Medulla oblongata (tissue), 1 donor: ENCODE measurements around the gene VPS35L.

Experiments
- DNase-seq: peaks from one replicate; pipeline ENCODE4 v3.0.0-alpha.2; 2015; ENCODE audit errors: extremely low spot score

Gene VPS35L

DNA sequence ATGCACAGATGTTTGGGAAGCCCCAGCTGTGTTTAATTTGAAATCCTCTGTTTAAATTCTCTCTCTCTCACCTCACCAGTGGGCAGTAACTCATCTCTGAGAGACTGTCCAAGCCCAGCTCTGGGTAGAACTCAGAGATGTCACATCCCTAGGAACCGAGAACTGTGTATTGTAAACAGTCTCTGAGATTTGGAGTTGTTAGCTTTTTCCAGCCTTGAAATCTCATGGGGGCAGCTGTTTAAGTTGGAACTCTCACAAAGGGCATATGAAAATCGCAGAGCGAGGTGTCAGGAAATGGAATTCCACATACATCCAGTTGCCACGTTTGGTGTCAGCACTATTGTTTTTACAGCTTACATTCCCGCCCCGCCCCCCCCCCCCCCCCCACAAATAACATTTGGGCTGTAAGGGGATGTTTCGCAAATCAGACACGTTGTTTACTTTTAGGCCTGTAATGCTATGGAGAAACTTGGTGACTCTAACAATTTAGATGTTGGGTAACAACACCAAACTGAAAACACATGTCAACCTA lies 34.3 kb downstream of the VPS35L start:
- no peak for DNase-seq

DNA sequence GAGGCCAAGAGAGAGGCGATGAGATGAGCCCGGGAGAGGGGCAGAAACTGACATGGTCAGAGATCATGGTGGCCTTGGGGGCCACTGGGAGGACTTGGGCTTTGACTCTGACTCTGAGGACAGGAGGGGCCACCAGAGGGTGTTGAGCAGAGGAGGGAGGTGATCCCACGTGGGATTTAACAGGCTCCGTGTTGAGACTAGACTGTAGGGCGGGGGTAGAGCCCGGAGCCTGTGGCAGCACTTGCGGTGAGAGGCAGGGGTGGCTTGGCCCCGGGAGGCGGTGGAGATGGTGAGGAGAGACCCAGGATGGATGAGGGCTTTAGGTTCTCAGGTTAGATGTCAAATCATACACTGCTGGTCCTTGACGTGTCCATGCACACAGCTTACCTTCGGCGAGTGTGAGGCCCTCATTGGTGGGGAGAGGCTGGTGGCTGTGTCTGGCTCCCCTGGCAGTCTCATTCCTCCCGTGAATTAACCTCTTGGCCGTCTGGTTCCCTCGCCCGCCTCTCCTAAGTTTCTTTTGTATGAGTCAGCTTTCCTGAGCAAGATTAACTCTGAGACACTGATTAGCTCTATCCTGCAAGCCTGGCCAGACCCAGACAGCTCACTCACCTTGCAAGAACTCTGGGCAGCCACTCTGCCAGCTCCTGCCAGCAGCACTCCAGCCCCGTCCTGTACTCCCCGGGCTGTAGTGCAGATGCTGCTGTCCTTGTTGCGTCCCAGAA lies 39.7 kb downstream of the VPS35L start:
- no peak for DNase-seq

DNA sequence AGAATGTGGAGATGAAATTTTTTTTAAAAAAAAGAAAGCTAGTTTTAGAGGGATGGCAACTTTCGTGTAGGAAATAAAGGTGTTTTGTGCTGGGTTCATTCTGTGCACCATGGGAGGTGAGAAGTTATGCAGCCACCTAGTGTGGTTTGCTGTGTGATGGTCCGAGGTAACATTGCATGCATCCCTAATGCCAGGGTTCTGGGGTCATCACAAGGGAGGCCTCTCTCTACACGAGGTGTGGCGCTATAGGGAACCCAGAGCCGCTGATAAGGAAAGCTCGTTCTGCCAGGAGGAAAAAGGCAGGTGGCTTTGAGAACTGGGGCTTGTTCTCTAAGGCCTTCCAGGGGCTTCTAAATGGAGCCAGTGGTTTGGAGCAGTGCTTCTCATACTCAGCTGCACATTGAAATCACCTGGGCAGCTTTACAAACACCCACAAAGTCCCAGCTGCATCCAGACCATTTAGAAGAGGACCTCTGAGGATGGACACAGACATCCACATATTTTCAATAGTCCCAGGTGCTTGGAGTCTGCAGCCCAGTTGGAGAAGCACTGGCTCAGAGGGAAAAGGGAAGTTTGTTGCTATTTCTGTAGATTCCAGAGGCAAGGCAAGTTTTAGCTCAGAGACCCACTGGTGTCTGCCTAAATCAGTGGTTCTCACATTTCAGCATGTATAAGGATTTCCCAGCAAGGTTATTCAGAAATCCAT lies 43.5 kb downstream of the VPS35L start:
- DNase-seq, result no peak

DNA sequence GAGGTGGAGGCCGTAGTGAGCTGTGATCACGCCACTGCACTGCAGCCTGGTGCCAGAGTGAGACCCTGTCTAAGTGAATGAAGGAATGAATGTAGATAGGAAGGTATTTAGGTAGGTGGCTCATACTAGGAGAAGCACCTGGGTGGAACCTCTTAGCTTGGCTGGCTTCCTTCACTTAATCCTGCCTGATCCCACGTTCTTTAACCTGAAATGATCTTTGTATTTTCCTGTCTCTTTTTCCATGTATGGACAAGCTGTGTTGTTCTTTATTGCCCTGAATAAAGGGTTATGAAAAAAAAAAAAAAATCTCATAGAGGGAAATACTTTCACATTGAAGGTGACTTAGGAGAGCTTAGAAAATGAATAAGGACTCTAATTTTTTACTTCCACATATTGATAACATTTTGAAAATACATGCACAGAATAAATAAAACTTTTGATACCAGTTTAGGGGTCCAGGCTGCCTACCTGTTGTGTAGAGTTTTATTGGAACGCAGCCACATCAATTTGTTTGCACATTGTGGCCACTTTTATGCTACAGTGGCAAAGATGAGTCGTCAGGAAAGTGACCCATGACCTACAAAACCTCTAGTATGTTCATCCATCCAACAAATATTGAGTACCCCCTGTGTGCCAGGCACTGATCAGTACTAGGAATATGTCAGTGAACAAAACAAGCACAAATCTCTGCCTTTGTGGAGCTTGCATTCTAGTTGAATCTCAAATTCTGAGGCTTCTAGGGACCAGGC lies 44.6 kb downstream of the VPS35L start:
- DNase-seq, result no peak

DNA sequence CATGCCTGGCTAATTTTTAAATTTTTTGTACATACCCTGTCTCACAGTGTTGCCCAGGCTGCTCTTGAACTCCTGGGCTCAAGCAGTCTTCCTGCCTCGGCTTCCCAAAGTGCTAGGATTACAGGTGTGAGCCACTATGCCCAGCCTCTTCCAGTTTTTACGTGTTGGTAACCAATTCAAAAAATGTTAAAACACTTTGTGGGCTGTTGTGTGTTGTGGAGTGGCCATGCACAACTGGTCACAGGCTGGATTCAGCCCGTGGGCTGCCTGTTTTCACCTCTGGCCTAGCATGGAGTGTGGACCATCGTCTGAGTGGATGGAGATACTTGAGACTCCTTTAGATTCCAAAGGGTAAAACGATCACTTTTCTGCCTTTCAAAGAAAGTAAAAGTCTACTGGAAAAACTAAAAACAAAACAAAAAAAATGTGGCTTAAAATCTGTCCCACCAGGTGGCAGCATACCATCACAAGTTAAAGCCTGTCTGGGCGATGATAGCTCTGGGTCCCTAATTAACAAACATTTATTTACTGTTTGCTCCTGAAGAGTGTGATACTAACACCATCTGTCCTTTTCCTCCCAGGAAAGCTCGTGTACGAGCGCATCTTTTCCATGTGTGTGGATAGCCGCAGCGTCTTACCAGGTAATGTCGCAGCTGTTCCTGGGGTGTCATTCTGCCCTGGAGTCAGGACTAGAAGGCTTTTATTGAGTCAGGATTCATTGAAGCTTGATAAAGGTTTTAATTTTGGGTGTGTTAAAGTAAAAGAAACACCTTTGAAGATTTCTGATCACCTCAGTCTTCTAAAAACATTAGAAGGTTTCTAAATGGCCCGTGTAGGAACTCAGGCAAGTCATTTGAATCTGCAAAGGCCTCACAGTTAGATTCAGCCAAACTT lies 45.8 kb downstream of the VPS35L start:
- peak; percentile 85 for DNase-seq

DNA sequence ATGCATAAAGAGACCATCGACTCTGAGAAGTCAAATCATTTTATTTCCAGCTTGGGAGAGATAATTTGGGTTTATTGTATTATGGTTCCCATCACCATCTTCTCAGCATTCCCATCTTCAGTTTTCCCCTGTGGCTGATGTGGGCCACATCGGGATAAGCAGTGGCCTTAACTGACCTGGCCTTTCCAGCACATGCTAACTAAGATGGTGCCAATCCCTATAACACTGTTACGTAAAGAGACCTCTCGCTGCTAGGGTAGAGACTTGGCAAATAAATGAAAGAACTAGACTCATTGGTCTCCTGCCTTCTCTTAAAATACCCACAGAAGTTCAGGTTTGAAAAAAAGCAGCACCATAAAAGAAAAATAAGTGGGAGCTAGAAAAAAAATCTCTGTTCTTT lies 49.4 kb downstream of the VPS35L start:
- no peak for DNase-seq

DNA sequence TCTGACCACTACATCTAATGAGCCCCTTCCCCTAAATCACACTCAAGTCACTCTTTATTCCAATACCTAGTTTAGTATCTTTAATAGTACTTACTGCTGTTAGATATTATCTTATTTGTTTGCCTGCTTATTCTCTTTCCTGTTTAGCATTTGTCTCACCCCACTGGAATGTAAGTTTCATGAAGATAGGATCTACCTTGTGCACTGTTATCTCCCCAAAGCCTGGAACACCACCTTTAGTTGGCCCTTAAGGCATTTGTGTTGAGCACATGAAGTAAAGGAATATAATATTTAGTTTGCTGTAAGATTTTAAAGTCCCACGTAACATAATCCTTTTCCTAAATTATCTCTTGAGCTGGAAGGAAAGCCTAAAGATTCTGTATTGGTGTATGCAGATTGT lies 50.2 kb downstream of the VPS35L start:
- no peak for DNase-seq

DNA sequence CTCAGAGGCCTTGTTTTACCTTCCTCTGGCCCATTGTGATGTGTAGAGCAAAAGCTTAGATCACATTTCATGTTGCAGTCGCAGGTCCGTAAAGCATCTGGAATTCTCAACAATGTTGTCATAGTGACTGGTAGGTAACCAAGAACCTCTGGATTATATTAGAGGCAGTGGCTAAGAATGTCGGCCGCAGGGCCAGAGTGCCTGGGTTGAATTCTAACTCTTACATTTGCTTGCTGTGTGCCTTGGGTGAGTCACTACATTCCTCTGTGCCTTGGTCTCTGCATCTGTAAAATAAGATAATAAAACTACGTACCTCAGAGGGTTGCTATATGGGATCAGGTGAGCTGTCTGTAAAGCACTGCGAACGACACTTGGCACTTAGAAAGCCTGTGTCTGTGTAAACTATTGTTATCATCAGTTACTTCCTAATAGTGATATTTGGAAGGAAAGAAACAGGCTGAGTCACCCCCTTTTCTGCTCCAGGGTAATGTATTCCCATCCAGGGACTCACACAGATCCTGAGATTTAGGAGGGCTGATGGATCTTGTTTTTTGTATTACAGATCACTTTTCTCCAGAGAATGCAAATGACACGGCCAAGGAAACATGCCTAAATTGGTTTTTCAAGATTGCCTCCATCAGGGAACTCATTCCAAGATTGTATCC lies 52.2 kb downstream of the VPS35L start:
- DNase-seq, result no peak

DNA sequence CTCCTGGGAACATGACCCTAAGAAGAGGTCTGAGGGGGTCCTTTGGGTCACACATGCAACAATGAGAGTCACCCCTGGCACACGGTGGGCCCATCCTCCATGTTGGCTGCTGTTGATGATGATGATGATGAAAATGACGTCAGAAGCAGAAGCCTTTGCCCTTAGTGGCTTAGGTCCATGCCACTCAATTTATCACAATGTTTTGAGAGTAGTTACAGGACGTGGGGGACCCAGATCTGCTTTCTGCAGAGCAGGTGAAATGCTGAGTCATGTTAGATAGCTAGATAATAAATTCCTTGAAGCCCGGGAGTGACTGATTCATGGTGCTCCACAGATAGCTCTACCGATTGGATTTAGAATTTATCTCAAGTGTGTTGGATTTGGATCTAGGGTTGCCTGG lies 53.9 kb downstream of the VPS35L start:
- no peak for DNase-seq

DNA sequence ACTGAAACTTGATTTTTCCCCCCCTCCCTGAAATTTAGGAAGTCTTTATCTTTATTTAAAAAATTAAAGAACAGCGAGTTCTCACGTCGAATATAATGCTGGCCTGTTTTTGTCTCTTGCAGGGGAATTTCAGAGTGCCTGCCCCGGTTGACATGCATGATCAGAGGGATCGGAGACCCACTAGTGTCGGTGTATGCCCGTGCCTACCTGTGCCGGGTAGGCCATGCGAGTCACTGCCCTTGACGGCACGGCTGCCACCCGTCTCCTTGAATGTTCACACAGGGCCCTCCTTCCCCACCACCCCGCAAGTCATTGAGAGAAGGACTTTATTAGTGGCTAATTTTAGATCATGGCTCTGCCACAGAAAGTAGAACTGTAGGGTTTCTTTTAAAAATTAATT lies 54.7 kb downstream of the VPS35L start:
- DNase-seq, result no peak

DNA sequence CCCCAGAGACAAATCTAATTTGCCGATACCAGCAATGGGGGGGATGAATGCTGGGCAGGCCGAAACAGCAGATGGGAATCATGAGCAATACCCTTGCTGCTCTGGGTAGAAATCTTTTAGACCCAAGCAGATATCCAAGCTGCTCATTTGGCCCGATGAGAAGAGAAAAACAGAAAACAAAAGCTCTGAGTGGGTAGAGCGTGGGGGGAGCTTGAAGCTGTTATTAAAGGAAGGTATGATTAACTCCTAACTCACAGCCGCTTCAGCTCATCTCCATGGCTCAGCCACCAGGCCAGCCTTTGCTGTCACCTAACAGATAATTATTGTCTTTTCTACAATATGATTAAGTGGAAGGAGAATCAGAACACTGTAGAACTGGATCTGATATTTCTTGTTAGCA lies 58.3 kb downstream of the VPS35L start:
- no peak for DNase-seq

DNA sequence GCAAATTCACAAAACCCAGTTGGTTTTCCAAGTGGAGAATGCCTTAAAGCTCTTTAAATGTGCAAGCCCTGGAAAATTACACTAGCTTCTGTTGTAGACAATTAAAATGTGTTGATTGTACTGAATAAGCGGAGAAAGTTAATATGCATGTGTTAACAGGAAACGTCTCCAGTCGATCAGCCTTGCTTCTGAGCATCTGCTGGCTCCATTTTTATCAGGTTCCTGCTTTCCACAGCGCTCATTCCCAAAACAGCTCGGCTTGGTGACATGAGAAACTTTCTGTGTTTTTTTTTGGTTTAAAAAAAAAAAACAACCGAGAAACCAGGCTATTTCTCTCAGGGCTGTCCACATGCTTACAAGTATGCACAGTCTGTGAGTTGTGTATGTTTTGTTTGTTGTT lies 60.7 kb downstream of the VPS35L start:
- DNase-seq, result no peak

DNA sequence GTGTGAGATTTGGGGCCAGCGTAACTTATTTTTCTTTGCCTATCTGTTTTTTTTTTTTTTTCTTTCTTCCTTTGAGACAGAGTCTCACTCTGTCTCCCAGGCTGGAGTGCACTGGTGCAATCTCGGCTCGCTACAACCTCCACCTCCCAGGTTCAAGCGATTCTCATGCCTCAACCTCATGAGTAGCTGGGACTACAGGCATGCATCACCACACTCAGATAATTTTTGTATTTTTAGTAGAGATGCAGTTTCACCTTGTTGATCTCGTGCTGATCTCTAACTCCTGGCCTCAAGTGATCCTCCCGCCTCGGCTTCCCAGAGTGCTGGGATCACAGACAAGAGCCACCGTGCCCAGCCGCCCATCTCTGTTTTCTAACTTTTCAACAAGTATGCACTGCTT lies 63.4 kb downstream of the VPS35L start:
- no peak for DNase-seq

DNA sequence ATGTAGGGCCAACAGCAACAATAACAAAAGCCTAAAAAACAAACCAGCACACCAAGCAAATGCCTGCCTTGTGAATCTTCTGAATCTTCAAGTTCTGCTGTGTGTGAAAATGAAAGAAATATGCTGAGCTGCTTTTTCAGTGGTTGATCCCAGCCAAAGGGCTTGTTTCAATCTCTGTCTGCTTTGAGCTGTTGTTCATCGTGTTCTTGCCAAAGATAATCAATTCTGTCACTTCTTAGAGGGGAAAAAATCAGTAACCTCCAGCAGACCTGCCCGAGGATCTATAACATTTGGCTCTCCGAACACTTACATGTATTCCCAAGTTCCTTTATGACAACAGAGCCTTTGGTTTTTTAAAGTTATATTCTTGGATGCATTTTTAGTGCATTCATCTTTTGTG lies 65.9 kb downstream of the VPS35L start:
- no peak for DNase-seq

DNA sequence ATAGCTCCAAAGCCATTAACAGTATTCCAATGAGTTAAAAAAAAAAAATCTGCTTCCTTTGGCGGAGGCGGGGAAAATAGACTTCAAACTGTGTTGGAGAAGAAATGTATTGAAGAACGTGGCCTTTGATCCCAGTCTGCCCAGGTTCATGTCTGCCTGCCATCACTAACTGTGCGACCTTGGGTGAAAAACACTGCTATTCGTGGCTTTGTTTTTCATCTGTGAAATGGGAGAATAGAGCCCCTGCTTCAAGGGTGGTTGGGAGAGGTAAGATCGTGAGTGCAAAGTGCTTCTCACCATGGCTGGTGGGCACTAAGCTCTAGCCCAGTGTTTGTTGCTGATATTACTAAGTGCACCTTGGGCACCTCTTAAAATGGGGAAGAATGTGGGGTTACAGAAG lies 69.5 kb downstream of the VPS35L start:
- DNase-seq, result no peak

DNA sequence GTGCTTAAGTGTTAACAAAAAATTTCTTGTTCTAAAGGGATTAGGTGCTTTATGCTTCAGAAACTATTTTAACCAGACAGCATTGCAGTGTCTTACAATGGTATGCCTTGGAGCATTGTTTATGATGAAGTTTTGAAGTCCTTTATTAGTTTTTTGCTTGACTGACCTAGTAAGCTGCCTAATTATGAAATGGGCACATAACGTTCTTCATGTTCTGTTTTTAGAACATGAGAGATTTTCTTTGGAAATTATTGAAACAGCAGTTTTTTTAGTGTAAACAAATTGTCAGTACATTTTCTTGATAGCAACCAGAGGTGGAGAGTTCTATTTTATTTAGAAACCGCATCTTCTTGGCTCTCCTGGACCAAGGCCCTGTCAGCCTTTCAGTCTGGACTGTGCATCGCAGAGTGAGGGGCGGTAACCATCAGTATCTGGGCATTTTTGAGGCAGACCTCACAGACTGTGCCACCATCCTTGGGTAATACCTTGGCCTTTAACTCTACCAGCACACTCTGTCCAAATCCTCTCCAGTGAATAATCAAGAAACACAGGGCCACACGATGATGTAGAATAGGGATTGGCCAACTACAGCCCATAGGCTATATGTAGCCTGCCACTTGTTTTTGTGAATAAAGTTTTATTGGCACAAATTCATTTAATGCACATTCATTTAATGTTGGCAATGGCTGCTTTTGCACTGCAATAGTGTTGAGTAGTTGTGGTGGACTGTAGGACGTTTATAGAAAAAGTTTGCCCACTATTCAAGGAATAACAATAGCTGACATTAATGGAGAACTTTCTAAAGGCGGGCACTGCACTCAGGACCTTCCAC lies 81.1 kb downstream of the VPS35L start:
- no peak for DNase-seq

DNA sequence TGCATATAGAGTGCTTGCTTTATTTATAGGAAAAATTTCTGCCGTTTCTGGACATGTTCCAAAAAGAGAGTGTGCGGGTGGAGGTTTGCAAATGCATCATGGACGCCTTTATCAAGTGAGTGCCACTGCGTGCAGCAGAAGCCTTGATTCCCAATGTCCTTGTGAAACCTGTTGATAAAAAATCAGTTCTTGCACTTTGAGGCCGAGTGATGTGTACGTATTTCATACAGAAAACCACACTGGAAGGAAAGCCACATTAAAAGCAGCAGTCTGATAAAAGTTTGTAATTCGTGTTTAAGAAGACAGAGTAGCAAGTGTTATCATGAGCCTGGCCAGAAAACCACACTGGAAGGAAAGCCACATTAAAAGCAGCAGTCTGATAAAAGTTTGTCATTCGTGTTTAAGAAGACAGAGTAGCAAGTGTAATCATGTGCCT lies 84.5 kb downstream of the VPS35L start:
- DNase-seq, result no peak

DNA sequence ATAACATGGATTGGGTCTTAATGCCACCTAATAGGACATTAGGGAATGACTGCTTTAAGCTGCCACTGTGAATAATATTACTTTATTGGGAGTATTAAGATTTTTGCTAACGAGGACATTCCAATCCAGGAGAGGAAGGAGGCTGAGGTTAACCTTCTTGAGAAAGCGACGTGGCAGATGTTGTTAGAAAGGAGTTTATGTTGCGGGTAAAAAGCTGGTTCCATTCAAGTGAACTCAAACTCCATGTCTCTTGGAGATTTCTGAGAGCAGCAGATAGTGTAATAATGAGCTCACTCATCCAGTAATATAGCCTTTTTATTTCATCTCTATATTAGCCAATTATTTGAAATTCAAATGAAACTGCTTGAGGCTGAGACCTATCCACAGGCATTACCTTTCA lies 87.0 kb downstream of the VPS35L start:
- no peak for DNase-seq

DNA sequence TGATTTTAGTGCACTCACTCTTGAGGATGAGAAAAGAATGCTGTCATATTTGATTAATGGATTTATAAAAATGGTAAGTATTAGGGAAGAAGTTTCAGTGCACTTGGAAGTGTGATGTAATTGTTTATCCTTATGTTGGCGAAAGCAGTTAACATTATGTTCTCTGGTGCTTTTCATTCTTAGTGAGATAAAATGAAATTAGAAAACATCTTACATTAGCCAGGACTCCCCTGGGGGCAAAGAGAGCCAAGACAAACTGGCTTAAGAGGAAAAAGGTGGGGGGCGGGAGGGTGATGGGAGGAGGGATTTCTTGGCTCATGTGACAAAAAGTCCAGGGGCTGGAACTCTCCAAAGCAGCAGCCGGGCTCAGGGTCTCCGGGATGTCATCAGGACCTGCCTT lies 89.4 kb downstream of the VPS35L start:
- DNase-seq, result no peak

DNA sequence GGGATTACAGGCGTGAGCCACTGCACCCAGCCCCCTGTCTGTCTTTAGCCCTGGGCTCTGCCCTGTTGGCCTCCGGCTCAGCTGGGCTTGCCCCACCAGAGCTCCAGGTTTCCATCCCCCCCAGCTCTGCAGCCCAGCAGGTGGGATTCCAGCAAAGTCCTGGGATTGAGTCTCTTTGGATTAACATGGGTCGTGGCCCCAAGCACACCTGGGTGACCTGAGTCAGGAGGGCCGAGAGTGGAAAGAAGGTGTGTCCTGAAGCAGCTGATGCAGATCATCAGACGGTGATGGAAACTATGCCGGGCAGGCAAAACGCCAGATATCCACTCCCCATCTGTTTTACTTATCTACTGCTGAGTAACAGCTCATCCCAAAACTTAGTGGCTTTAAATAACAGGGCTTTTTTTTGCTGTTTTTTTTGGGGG lies 90.1 kb downstream of the VPS35L start:
- no peak for DNase-seq
